GM23338 (cell line): ENCODE results near the gene BARHL2. TPM values are rescaled to one million over a fixed set of nuclear protein-coding genes. Genes with fewer than 3 reads are reported as not detected.

Source experiments
- ATAC-seq: fragments of 200-7000 bp; cut with Tn5 transposase; 3 replicates; pipeline ENCODE4 v1.9.1; 2020
- DNase-seq: peaks from one replicate; pipeline ENCODE4 v3.0.0-alpha.2; 2015; ENCODE audit warnings: low spot score
- H2AFZ ChIP-seq: fragments of 200-600 bp; sonication (generic); 2 replicates; pipeline ENCODE4 v1.8.0; 2016; ENCODE audit warnings: antibody characterized with exemption, mild to moderate bottlenecking, moderate library complexity
- H3F3A ChIP-seq: fragments of 200-600 bp; sonication (generic); replicated peaks from 2 replicates; pipeline ENCODE4 v1.8.0; 2017; ENCODE audit warnings: antibody characterized with exemption, mixed run types, low read depth
- H3K27ac ChIP-seq: fragments of 200-600 bp; sonication (generic); 2 replicates; pipeline ENCODE4 v1.6.1; 2016; ENCODE audit warnings: low read depth
- H3K27me3 ChIP-seq: fragments of 200-600 bp; sonication (generic); 2 replicates; pipeline ENCODE4 v1.8.0; 2016; ENCODE audit warnings: mild to moderate bottlenecking, mixed run types, moderate library complexity; ENCODE audit not compliant: insufficient read depth
- H3K36me3 ChIP-seq: fragments of 200-600 bp; sonication (generic); 2 replicates; pipeline ENCODE4 v1.8.0; 2016; ENCODE audit warnings: mild to moderate bottlenecking; ENCODE audit not compliant: insufficient read depth
- H3K4me1 ChIP-seq: fragments of 200-600 bp; sonication (generic); 2 replicates; pipeline ENCODE4 v1.8.0; 2016; ENCODE audit warnings: mild to moderate bottlenecking, moderate library complexity; ENCODE audit not compliant: insufficient read depth
- H3K4me2 ChIP-seq: fragments of 200-600 bp; sonication (generic); 2 replicates; pipeline ENCODE4 v1.7.1; 2017; ENCODE audit warnings: mixed run types
- H3K4me3 ChIP-seq: fragments of 200-600 bp; sonication (generic); 2 replicates; pipeline ENCODE4 v1.6.1; 2016; ENCODE audit warnings: mixed run types
- H3K79me2 ChIP-seq: fragments of 200-600 bp; sonication (generic); replicated peaks from 2 replicates; pipeline ENCODE4 v1.8.0; 2017; ENCODE audit warnings: mild to moderate bottlenecking; ENCODE audit not compliant: insufficient read depth
- H3K9me2 ChIP-seq: fragments of 200-600 bp; sonication (generic); 2 replicates; pipeline ENCODE4 v1.8.0; 2017; ENCODE audit not compliant: insufficient read depth
- H4K20me1 ChIP-seq: fragments of 200-600 bp; sonication (generic); replicated peaks from 2 replicates; pipeline ENCODE4 v1.8.0; 2017; ENCODE audit warnings: mild to moderate bottlenecking; ENCODE audit not compliant: insufficient read depth
- H3K27ac Mint-ChIP-seq: 2 replicates; pipeline ENCODE4 v1.8.0; 2020; ENCODE audit warnings: inconsistent platforms, mild to moderate bottlenecking, moderate library complexity, mixed read lengths
- H3K27me3 Mint-ChIP-seq: 3 replicates; pipeline ENCODE4 v1.8.0; 2022; ENCODE audit warnings: low read depth, mild to moderate bottlenecking, moderate library complexity, mixed read lengths, inconsistent platforms; ENCODE audit not compliant: insufficient read depth, poor library complexity
- H3K36me3 Mint-ChIP-seq: 3 replicates; pipeline ENCODE4 v1.8.0; 2021; ENCODE audit warnings: low read depth, mild to moderate bottlenecking, inconsistent platforms, moderate library complexity, mixed read lengths
- H3K4me1 Mint-ChIP-seq: 3 replicates; pipeline ENCODE4 v1.8.0; 2020; ENCODE audit warnings: mild to moderate bottlenecking, inconsistent platforms, mixed read lengths
- H3K4me3 Mint-ChIP-seq: 3 replicates; pipeline ENCODE4 v1.8.0; 2021; ENCODE audit warnings: moderate library complexity, mild to moderate bottlenecking, inconsistent platforms, mixed read lengths
- H3K9me3 Mint-ChIP-seq: 3 replicates; pipeline ENCODE4 v1.8.0; 2020; ENCODE audit warnings: moderate library complexity, mild to moderate bottlenecking, inconsistent platforms, mixed read lengths
- CTCF ChIP-seq, 2 experiments: fragments of 200-600 bp in 1 of 2; sonication (generic) in 1 of 2; conservative IDR thresholded peaks; 2 replicates each; pipeline versions ENCODE4 v1.5.1 to v1.6.1; 2016 to 2017; ENCODE audit warnings: antibody characterized with exemption in 2 of 2, low read depth in 2 of 2, mild to moderate bottlenecking in 2 of 2, moderate library complexity in 1 of 2
- EZH2 ChIP-seq: fragments of 200-600 bp; sonication (generic); IDR thresholded peaks from one replicate; pipeline ENCODE4 v1.8.0; 2017; ENCODE audit warnings: antibody characterized with exemption, mild to moderate bottlenecking, low read depth; ENCODE audit not compliant: unreplicated experiment
- EZH2phosphoT487 ChIP-seq: fragments of 200-600 bp; sonication (generic); IDR thresholded peaks from one replicate; pipeline ENCODE4 v1.8.1; 2018; ENCODE audit warnings: antibody characterized with exemption; ENCODE audit not compliant: unreplicated experiment
- JUNB ChIP-seq: IDR thresholded peaks from one replicate; pipeline ENCODE4 v1.6.1; 2016; ENCODE audit warnings: antibody characterized with exemption; ENCODE audit not compliant: unreplicated experiment
- POLR2AphosphoS5 ChIP-seq: IDR thresholded peaks from 2 replicates; pipeline ENCODE4 v1.6.1; 2016; ENCODE audit warnings: antibody characterized with exemption, low read depth
- polyA plus RNA-seq: library from polyadenylated mRNA; unstranded; fragments of >200 nt; fragmentation: Nextera tagmentation; extraction: Ambion mirVana; gene quantifications from 2 replicates; pipeline ENCODE4 v1.2.1, GENCODE V29; 2016
- total RNA-seq: library from RNA; depleted of rRNA; stranded (reverse); fragments of >200 nt; shearing (Covaris generic); gene quantifications from 2 replicates; pipeline ENCODE4 v1.2.3, GENCODE V29; 2014

Gene BARHL2
- total and polyA plus RNA-seq, 2 experiments from 2014 or later = not detected

- H3K79me2 ChIP-seq = no peaks in the 10 kb centered on the region
- H3K4me1 ChIP-seq = peaks cover 52% of the 10 kb centered on the region
- Mint-ChIP-seq H3K4me3 (peak overlapping the region; percentile 70), H3K9me3 (no peaks in the 10 kb centered on the region), H3K36me3 (no peaks in the 10 kb centered on the region; the same call in 2 of the 3 replicates), H3K27ac (no peak overlapping the region), H3K27me3 (peaks cover 95% of the 10 kb centered on the region), H3K4me1 (peaks cover 53% of the 10 kb centered on the region)
- peaks cover 100% of the 10 kb centered on the region for H3K27me3 ChIP-seq
- TF ChIP-seq JUNB = no peak
- TF ChIP-seq EZH2 = peak; percentile 82
- TF ChIP-seq CTCF (conservative IDR thresholded peaks at IDR 0.05; ENCODE audit: low read depth in 2 of 2) = peak; percentile 62 to 79
- peak; percentile 27 for TF ChIP-seq EZH2phosphoT487
- H3K27ac ChIP-seq = no peak overlapping the region
- H3K4me3 ChIP-seq = peak overlapping the region; percentile 52
- no peaks in the 10 kb centered on the region for H3K9me2 ChIP-seq
- DNase-seq (peak; percentile 91), ATAC-seq (peak; percentile 64)
- peak overlapping the region; percentile 83 for H3K4me2 ChIP-seq
- no peaks in the 10 kb centered on the region for H3K36me3 ChIP-seq
- peaks cover 22% of the 10 kb centered on the region; the same call in 1 of the 2 replicates for H4K20me1 ChIP-seq
- H3F3A ChIP-seq = peaks cover 28% of the 10 kb centered on the region
- peak overlapping the region; percentile 64; the same call in 1 of the 2 replicates for H2AFZ ChIP-seq
Measured at GRCh38 chr1:90729504-90730242, 12.6 kb upstream of the BARHL2 start.

GRCh38 chr1:90728502-90729287 is 11.6 kb upstream of the BARHL2 start:
- Histone ChIP-seq H3K36me3 (no peaks in the 10 kb centered on the region), H2AFZ (no peak overlapping the region), H3K27me3 (peaks cover 100% of the 10 kb centered on the region), H3K4me3 (peak overlapping the region; percentile 42), H3K4me1 (peaks cover 60% of the 10 kb centered on the region), H3K79me2 (no peaks in the 10 kb centered on the region), H3K9me2 (no peaks in the 10 kb centered on the region), H4K20me1 (peaks cover 22% of the 10 kb centered on the region; the same call in 1 of the 2 replicates), H3F3A (peaks cover 28% of the 10 kb centered on the region), H3K4me2 (peak overlapping the region; percentile 83), H3K27ac (no peak overlapping the region)
- ATAC-seq (no peak), DNase-seq (peak; percentile 41)
- peak overlapping the region; percentile 53 for H3K4me3 Mint-ChIP-seq
- H3K36me3 Mint-ChIP-seq = no peaks in the 10 kb centered on the region; the same call in 2 of the 3 replicates
- H3K9me3 Mint-ChIP-seq = no peaks in the 10 kb centered on the region
- H3K27ac Mint-ChIP-seq = no peak overlapping the region
- H3K4me1 Mint-ChIP-seq = peaks cover 62% of the 10 kb centered on the region
- TF ChIP-seq POLR2AphosphoS5 (no peak), EZH2 (peak; percentile 54)
- peaks cover 99% of the 10 kb centered on the region for H3K27me3 Mint-ChIP-seq
